ENCODE results near the gene NHLRC4. TPM values are rescaled to one million over a fixed set of nuclear protein-coding genes. Genes with fewer than 3 reads are reported as not detected.

Gene NHLRC4
- total and polyA plus RNA-seq, 3 donors from 2014 or later = 3.0 to 4.5 (median 4.5) TPM

GRCh38 chr16:520847-521246 is 46.0 kb upstream of the NHLRC4 start:
- H3K36me3 ChIP-seq (ENCODE audit: low read depth, missing control alignments) = no peaks in the 10 kb centered on the region
- no peak overlapping the region for H3K4me3 ChIP-seq
- TF ChIP-seq CTCF (IDR thresholded peaks at IDR 0.05) (no peak), POLR2A (IDR thresholded peaks at IDR 0.05) (no peak)
- WGBS, 2 donors = 91 to 97% methylated on average over 8 to 11 of the region's 13 CpGs
- DNase-seq = no peak
- no peaks in the 10 kb centered on the region for H3K9me3 ChIP-seq
- no peak overlapping the region for H3K27ac ChIP-seq
- intact Hi-C loops (cut with DNase I; ENCODE audit: low total_unique reads) = no loop called here
- H3K4me1 ChIP-seq = peaks cover 7% of the 10 kb centered on the region
- H3K27me3 ChIP-seq = no peaks in the 10 kb centered on the region

- H3K4me1 ChIP-seq = peaks cover 12% of the 10 kb centered on the region
- no peaks in the 10 kb centered on the region for H3K36me3 ChIP-seq (ENCODE audit: low read depth, missing control alignments)
- 83 to 84% methylated on average over 19 to 34 of the region's 34 CpGs for WGBS, 2 donors
- H3K9me3 ChIP-seq = no peaks in the 10 kb centered on the region
- no peaks in the 10 kb centered on the region for H3K27me3 ChIP-seq
- H3K27ac ChIP-seq = no peak overlapping the region
- no peak for DNase-seq
- TF ChIP-seq POLR2A (IDR thresholded peaks at IDR 0.05) = no peak
- TF ChIP-seq CTCF (IDR thresholded peaks at IDR 0.05) = no peak
- intact Hi-C loops (cut with DNase I; ENCODE audit: low total_unique reads) = no loop called here
- no peak overlapping the region for H3K4me3 ChIP-seq
Measured at GRCh38 chr16:521381-522210, 45.2 kb upstream of the NHLRC4 start.

DNA sequence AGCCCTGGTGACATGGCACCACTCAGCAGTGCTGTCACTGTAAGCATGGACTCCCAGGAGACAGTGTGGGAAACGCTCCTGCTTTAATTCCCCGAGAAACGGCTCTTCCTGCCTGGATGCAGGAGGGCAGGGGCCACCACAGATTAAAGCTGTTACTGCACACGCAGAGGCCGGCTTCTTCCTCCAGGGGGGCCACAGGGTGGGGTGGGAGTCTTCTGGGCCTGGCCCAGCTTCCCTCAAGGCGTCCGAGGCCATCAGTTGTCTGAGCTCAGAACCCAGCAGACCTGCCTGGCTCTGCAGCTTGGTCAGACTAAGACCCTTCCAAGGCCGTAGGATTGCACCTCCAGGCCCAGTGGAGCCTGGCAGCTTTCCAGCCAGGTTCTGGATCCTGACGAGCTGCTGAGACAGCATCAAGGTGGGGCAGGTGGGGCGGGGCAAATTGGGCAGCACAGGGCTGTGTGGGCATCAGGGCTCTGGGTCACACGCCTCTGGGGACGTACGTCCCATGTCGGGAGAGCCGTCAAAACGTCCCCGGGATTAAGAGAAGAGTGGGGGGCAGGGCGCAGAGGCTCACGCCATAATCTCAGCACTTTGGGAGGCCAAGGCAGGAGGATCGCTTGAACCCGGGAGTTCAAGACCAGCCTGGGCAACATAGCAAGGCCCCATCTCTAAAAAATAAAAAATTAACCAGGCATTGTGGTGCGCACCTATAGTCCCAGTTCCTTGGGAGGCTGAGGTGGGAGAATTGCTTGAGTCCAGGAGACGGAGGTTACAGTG is 44.3 kb upstream of the NHLRC4 start:
- no peak for DNase-seq
- intact Hi-C loops (cut with DNase I; ENCODE audit: low total_unique reads) = no loop called here
- 84 to 86% methylated on average over 18 to 23 of the region's 23 CpGs for WGBS, 2 donors
- Histone ChIP-seq H3K4me3 (no peak overlapping the region), H3K4me1 (peaks cover 12% of the 10 kb centered on the region), H3K36me3 (ENCODE audit: low read depth, missing control alignments) (no peaks in the 10 kb centered on the region), H3K9me3 (no peaks in the 10 kb centered on the region), H3K27ac (no peak overlapping the region), H3K27me3 (no peaks in the 10 kb centered on the region)
- TF ChIP-seq POLR2A (IDR thresholded peaks at IDR 0.05) = no peak
- TF ChIP-seq CTCF (IDR thresholded peaks at IDR 0.05) = no peak

DNA sequence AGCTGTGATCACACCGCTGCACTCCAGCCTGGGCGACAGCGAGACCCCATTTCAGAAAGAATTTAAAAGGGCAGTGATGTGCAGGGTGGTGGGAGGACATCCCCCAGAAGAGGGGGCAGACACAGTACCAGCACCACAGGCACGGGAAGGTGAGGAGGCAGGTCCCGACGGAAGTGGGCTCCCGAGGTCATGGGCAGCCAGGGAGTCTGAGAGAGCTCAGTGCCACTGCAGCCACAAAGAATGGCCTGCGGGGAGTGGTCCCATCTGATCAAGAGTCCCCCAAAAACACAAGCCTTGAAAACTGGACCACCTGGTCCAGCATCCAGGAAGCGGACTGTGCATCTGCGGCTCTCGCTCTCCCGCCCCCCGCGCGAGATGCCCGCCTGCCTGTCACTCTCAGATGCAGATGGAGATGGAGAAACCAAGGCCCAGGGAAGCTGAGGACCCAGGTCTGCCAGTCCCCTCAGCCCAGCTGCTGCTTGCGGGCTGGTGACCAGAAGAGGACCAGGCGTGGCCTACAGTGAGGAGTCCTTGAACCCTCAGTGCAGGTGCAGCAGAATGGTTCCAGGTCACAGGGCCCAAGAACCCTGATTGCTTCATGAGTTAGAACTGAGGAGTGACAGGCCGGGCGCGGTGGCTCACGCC is 43.6 kb upstream of the NHLRC4 start:
- Histone ChIP-seq H3K4me3 (no peak overlapping the region), H3K27me3 (no peaks in the 10 kb centered on the region), H3K36me3 (ENCODE audit: low read depth, missing control alignments) (no peaks in the 10 kb centered on the region), H3K4me1 (peaks cover 12% of the 10 kb centered on the region), H3K27ac (no peak overlapping the region), H3K9me3 (no peaks in the 10 kb centered on the region)
- DNase-seq = no peak
- intact Hi-C loops (cut with DNase I; ENCODE audit: low total_unique reads) = no loop called here
- TF ChIP-seq CTCF (IDR thresholded peaks at IDR 0.05) (no peak), POLR2A (IDR thresholded peaks at IDR 0.05) (no peak)
- WGBS, 2 donors = 89 to 94% methylated on average over 12 to 22 of the region's 22 CpGs
